ENCODE data around the gene POM121C. TPM values are rescaled to one million over a fixed set of nuclear protein-coding genes. Genes with fewer than 3 reads are reported as not detected.
"Not testable (repeated sequence)": the region's sequence is repeated elsewhere in the genome, so short reads cannot be mapped to it uniquely, and the experiment has no call there.

POM121C gene
- polyA plus RNA-seq, 3 donors = 51.9 to 57.8 (median 52.9) TPM

- DNase-seq (ENCODE audit: low read depth in 3 of 3, low spot score in 2 of 3) = not testable (repeated sequence)
These were observed 47.1 kb downstream of the POM121C start for GRCh38 chr7:75439000-75439399.

GRCh38 chr7:75423481-75423880 lies 62.6 kb downstream of the POM121C start:
- DNase-seq (ENCODE audit: low read depth in 3 of 3, low spot score in 2 of 3) = not testable (repeated sequence)

GRCh38 chr7:75421798-75422710 lies 64.0 kb downstream of the POM121C start:
- not testable (repeated sequence) for DNase-seq (ENCODE audit: low read depth in 3 of 3, low spot score in 2 of 3)

GRCh38 chr7:75420152-75420551 lies 65.9 kb downstream of the POM121C start:
- DNase-seq (ENCODE audit: low read depth in 3 of 3, low spot score in 2 of 3) = not testable (repeated sequence)

- not testable (repeated sequence) for DNase-seq (ENCODE audit: low read depth in 3 of 3, low spot score in 2 of 3)
These were observed 66.4 kb downstream of the POM121C start for GRCh38 chr7:75419693-75420092.

- DNase-seq (ENCODE audit: low read depth in 3 of 3, low spot score in 2 of 3) = not testable (repeated sequence)
These were observed 66.9 kb downstream of the POM121C start for GRCh38 chr7:75419210-75419609.

GRCh38 chr7:75418292-75418858 lies 67.7 kb downstream of the POM121C start:
- not testable (repeated sequence) for DNase-seq (ENCODE audit: low read depth in 3 of 3, low spot score in 2 of 3)

GRCh38 chr7:75416787-75417186 lies 69.3 kb downstream of the POM121C start:
- not testable (repeated sequence) for DNase-seq (ENCODE audit: low read depth in 3 of 3, low spot score in 2 of 3)

GRCh38 chr7:75415829-75416373 lies 70.2 kb downstream of the POM121C start:
- not testable (repeated sequence) for DNase-seq (ENCODE audit: low read depth in 3 of 3, low spot score in 2 of 3)

- not testable (repeated sequence) for DNase-seq (ENCODE audit: low read depth in 3 of 3, low spot score in 2 of 3)
These were observed 70.7 kb downstream of the POM121C start for GRCh38 chr7:75415428-75415817.

- DNase-seq (ENCODE audit: low read depth in 3 of 3, low spot score in 2 of 3) = not testable (repeated sequence)
These were observed 71.2 kb downstream of the POM121C start for GRCh38 chr7:75414708-75415427.

- DNase-seq (ENCODE audit: low read depth in 3 of 3, low spot score in 2 of 3) = not testable (repeated sequence)
These were observed 71.9 kb downstream of the POM121C start for GRCh38 chr7:75414204-75414603.

GRCh38 chr7:75410823-75411173 lies 75.3 kb downstream of the POM121C start:
- DNase-seq (ENCODE audit: low read depth in 3 of 3, low spot score in 2 of 3) = not testable (repeated sequence)

GRCh38 chr7:75409880-75410822 lies 75.9 kb downstream of the POM121C start:
- not testable (repeated sequence) for DNase-seq (ENCODE audit: low read depth in 3 of 3, low spot score in 2 of 3)

- not testable (repeated sequence) for DNase-seq (ENCODE audit: low read depth in 3 of 3, low spot score in 2 of 3)
These were observed 81.4 kb downstream of the POM121C start for GRCh38 chr7:75404663-75405062.

- not testable (repeated sequence) for DNase-seq (ENCODE audit: low read depth in 3 of 3, low spot score in 2 of 3)
These were observed 82.3 kb downstream of the POM121C start for GRCh38 chr7:75403455-75404443.

GRCh38 chr7:75400575-75400974 lies 85.5 kb downstream of the POM121C start:
- not testable (repeated sequence) for DNase-seq (ENCODE audit: low read depth in 3 of 3, low spot score in 2 of 3)
